Measurements from ENCODE around the gene SUSD1. TPM values are rescaled to one million over a fixed set of nuclear protein-coding genes. Genes with fewer than 3 reads are reported as not detected.

SUSD1 gene
- total RNA-seq, 1 experiment from 2014 or later, result 7.9 TPM

DNA sequence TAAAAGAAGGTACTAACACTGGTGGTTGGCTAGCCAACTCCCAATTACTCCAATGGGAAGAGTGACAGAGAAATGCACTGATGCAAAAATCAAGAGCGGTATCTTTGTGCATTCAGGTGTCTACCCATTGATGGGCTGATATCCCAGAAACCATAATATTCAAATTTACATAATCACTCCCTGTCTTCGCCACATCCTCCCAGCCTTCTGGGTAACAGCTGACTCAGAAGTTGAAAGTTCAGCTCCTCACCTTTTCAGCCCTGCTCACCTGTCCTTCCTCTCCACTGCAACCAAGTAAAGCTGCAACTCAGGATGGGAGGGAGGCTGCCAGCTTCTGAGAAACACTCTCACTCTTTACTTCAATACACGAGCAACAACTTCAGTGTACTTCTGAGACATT is 6.9 kb downstream of the SUSD1 start:
- H2AFZ ChIP-seq (ENCODE audit: low read depth, low read length, poor library complexity, severe bottlenecking), result no peak overlapping the region
- ChIA-PET RAD21 (ENCODE audit: low non-redundant PET in 1 of 2, low total read pairs in 2 of 2, uncharacterized antibody in 2 of 2, unreplicated experiment in 2 of 2) (no interaction called here), POLR2A (no interaction called here), CTCF (no interaction called here)
- BruUV-seq (replicated peaks), result no TSS peak
- H3K9me3 ChIP-seq (ENCODE audit: control insufficient read depth in 1 of 2, insufficient read depth in 1 of 2, low read depth in 1 of 2, low read length in 2 of 2), result no peaks in the 10 kb centered on the region
- H3K9ac ChIP-seq (ENCODE audit: low read length), result no peak overlapping the region
- no peak for DNase-seq (ENCODE audit: low read depth, low spot score)
- no peak for ATAC-seq
- H3K4me2 ChIP-seq (ENCODE audit: low read length), result no peak overlapping the region
- peaks cover 14 to 35% of the 10 kb centered on the region in 2 experiments for H3K4me1 ChIP-seq (ENCODE audit: control insufficient read depth in 1 of 2, insufficient read depth in 2 of 2, low read length in 2 of 2)
- H3K9me2 ChIP-seq (ENCODE audit: insufficient read depth), result no peaks in the 10 kb centered on the region
- H3K79me2 ChIP-seq (ENCODE audit: insufficient read depth, low read length), result no peaks in the 10 kb centered on the region
- H3K4me3 ChIP-seq (replicated peaks in 1 of 2; ENCODE audit: low read depth in 1 of 2, low read length in 2 of 2), result no peak overlapping the region
- H3K36me3 ChIP-seq (ENCODE audit: control insufficient read depth in 1 of 2, insufficient read depth in 2 of 2, low read length in 2 of 2), result no peaks in the 10 kb centered on the region
- no peaks in the 10 kb centered on the region for H3K27me3 ChIP-seq (ENCODE audit: insufficient read depth, low read length)
- H4K20me1 ChIP-seq (ENCODE audit: insufficient read depth), result no peaks in the 10 kb centered on the region
- H3K27ac ChIP-seq (ENCODE audit: low read depth, low read length), result no peak overlapping the region
- intact Hi-C loops (cut with micrococcal nuclease), result no loop called here
- TF ChIP-seq CEBPB (IDR thresholded peaks at IDR 0.05; ENCODE audit: low read depth) (no peak), SP1 (IDR thresholded peaks at IDR 0.05; ENCODE audit: low read depth) (no peak), RAD21 (IDR thresholded peaks at IDR 0.05; ENCODE audit: low read depth) (no peak), CBX3 (IDR thresholded peaks at IDR 0.05; ENCODE audit: low read depth) (no peak), POLR2AphosphoS5 (IDR thresholded peaks at IDR 0.05; ENCODE audit: low read depth, low read length) (no peak), TCF7L2 (IDR thresholded peaks at IDR 0.05; ENCODE audit: borderline replicate concordance, extremely low read depth, insufficient read depth, insufficient read length) (no peak), FOSL1 (IDR thresholded peaks at IDR 0.05; ENCODE audit: low read depth) (no peak), ZFX (IDR thresholded peaks at IDR 0.05) (no peak), EZH2 (IDR thresholded peaks at IDR 0.05) (no peak), ZNF274 (IDR thresholded peaks at IDR 0.05; ENCODE audit: low read depth, low read length) (no peak), SRF (IDR thresholded peaks at IDR 0.05; ENCODE audit: low read depth) (no peak)
- TF ChIP-seq, protein P1, sequence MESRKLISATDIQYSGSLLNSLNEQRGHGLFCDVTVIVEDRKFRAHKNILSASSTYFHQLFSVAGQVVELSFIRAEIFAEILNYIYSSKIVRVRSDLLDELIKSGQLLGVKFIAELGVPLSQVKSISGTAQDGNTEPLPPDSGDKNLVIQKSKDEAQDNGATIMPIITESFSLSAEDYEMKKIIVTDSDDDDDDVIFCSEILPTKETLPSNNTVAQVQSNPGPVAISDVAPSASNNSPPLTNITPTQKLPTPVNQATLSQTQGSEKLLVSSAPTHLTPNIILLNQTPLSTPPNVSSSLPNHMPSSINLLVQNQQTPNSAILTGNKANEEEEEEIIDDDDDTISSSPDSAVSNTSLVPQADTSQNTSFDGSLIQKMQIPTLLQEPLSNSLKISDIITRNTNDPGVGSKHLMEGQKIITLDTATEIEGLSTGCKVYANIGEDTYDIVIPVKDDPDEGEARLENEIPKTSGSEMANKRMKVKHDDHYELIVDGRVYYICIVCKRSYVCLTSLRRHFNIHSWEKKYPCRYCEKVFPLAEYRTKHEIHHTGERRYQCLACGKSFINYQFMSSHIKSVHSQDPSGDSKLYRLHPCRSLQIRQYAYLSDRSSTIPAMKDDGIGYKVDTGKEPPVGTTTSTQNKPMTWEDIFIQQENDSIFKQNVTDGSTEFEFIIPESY (IDR thresholded peaks at IDR 0.05; ENCODE audit: extremely low read depth, insufficient replicate concordance, low read length), result no peak
- TF ChIP-seq, protein P2, sequence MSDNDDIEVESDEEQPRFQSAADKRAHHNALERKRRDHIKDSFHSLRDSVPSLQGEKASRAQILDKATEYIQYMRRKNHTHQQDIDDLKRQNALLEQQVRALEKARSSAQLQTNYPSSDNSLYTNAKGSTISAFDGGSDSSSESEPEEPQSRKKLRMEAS (IDR thresholded peaks at IDR 0.05), result no peak
- TF ChIP-seq, protein P3, sequence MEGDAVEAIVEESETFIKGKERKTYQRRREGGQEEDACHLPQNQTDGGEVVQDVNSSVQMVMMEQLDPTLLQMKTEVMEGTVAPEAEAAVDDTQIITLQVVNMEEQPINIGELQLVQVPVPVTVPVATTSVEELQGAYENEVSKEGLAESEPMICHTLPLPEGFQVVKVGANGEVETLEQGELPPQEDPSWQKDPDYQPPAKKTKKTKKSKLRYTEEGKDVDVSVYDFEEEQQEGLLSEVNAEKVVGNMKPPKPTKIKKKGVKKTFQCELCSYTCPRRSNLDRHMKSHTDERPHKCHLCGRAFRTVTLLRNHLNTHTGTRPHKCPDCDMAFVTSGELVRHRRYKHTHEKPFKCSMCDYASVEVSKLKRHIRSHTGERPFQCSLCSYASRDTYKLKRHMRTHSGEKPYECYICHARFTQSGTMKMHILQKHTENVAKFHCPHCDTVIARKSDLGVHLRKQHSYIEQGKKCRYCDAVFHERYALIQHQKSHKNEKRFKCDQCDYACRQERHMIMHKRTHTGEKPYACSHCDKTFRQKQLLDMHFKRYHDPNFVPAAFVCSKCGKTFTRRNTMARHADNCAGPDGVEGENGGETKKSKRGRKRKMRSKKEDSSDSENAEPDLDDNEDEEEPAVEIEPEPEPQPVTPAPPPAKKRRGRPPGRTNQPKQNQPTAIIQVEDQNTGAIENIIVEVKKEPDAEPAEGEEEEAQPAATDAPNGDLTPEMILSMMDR (IDR thresholded peaks at IDR 0.05 in 2 of 3, conservative IDR thresholded peaks at IDR 0.05 in 1 of 3; ENCODE audit: borderline replicate concordance in 1 of 3, insufficient read depth in 1 of 3, low read depth in 2 of 3, low read length in 2 of 3), result no peak

Measured in HCT116 (cell line).